K562 (cell line): ENCODE measurements around the gene TMEM72. TPM values are rescaled to one million over a fixed set of nuclear protein-coding genes. Genes with fewer than 3 reads are reported as not detected.
A peak's percentile ranks its signal among the peaks of the same experiment; 100 is the strongest.

Experiments
- ATAC-seq: fragments of 200-7000 bp; cut with Tn5 transposase; 3 replicates; pipeline ENCODE4 v1.9.1; 2020; ENCODE audit warnings: moderate library complexity
- BruUV-seq: library from RNA; stranded (reverse); fragments of 400-500 nt; replicated peaks from 2 replicates; lab custom pipeline; 2021; lab: Mats Ljungman, UMichigan
- CTCF ChIA-PET: fragments of 300-600 bp; formaldehyde crosslinking; extraction: SDS; loops from one replicate; lab custom pipeline; 2021; ENCODE audit warnings: low intra/inter-chr PET ratio; lab: Yijun Ruan, JAX
- POLR2A ChIA-PET: fragments of 300-600, 350-650 bp; sonication (Branson Sonifier 250); formaldehyde crosslinking; extraction: SDS; loops from one replicate; lab custom pipeline; 2021; ENCODE audit warnings: antibody characterized with exemption, inconsistent platforms; lab: Yijun Ruan, JAX
- DNase-seq, 4 experiments: peaks; one replicate each; pipeline versions ENCODE4 v3.0.0 to v3.0.0-alpha.2; 2011 to 2018; ENCODE audit warnings: low spot score in 3 of 4, mixed read lengths in 3 of 4; ENCODE audit errors: extremely low read depth in 1 of 4
- FAIRE-seq: peaks from 2 replicates; lab custom pipeline; 2011; peaks lifted over from hg19 to GRCh38; lab: Jason Lieb, UNC
- H2AFZ ChIP-seq: 2 replicates; pipeline ENCODE4 v1.6.0; 2011; ENCODE audit warnings: low read depth, low read length, control low read depth, inconsistent platforms
- H3K27ac ChIP-seq: fragments of 200-600 bp; 3 replicates; pipeline ENCODE4 v1.8.0; 2011; ENCODE audit warnings: low read depth, mild to moderate bottlenecking, control low read depth, inconsistent platforms, low read length, moderate library complexity, mixed read lengths; ENCODE audit errors: extremely low read depth
- H3K27me3 ChIP-seq, 2 experiments: fragments of 300-600 bp in 1 of 2; 2 replicates in 1 of 2; 3 replicates in 1 of 2; pipeline versions ENCODE4 v1.6.0 to v1.8.0; 2011; ENCODE audit warnings: inconsistent platforms in 2 of 2, low read length in 2 of 2, mild to moderate bottlenecking in 1 of 2, mixed read lengths in 1 of 2, moderate library complexity in 1 of 2; ENCODE audit not compliant: control insufficient read depth in 2 of 2, insufficient read depth in 2 of 2
- H3K36me3 ChIP-seq: fragments of 300-600 bp; 3 replicates; pipeline ENCODE4 v1.8.0; 2011; ENCODE audit warnings: mild to moderate bottlenecking, low read length, inconsistent platforms; ENCODE audit not compliant: control insufficient read depth, insufficient read depth
- H3K4me1 ChIP-seq, 2 experiments: fragments of 200-600 bp in 1 of 2; replicated peaks in 1 of 2; 2 replicates in 1 of 2; 3 replicates in 1 of 2; pipeline versions ENCODE4 v1.5.1 to v1.8.0; 2011; ENCODE audit warnings: inconsistent platforms in 2 of 2, low read length in 2 of 2, mild to moderate bottlenecking in 1 of 2, mixed read lengths in 1 of 2, moderate library complexity in 1 of 2; ENCODE audit not compliant: control insufficient read depth in 2 of 2, insufficient read depth in 2 of 2
- H3K4me2 ChIP-seq: 2 replicates; pipeline ENCODE4 v1.6.1; 2011; ENCODE audit warnings: low read length, control low read depth, inconsistent platforms, mixed read lengths; ENCODE audit not compliant: insufficient read depth
- H3K4me3 ChIP-seq: fragments of 200-600 bp; sonication (generic), shearing (Covaris generic); 2 replicates; pipeline ENCODE4 v1.5.1; 2016; ENCODE audit warnings: control low read depth, inconsistent platforms
- H3K79me2 ChIP-seq: fragments of 200-600 bp; 3 replicates; pipeline ENCODE4 v1.8.0; 2011; ENCODE audit warnings: low read length, inconsistent platforms; ENCODE audit not compliant: control insufficient read depth, insufficient read depth
- H3K9ac ChIP-seq, 2 experiments: 2 replicates each; pipeline versions ENCODE4 v1.6.0 to v1.6.1; 2011; ENCODE audit warnings: low read depth in 2 of 2, low read length in 2 of 2, control low read depth in 1 of 2, inconsistent platforms in 1 of 2, mild to moderate bottlenecking in 1 of 2, mixed read lengths in 1 of 2; ENCODE audit not compliant: insufficient read depth in 1 of 2
- H3K9me1 ChIP-seq: one replicate; pipeline ENCODE4 v1.6.0; 2011; ENCODE audit warnings: inconsistent platforms, mild to moderate bottlenecking, low read length, moderate library complexity; ENCODE audit not compliant: control insufficient read depth, insufficient read depth
- H3K9me3 ChIP-seq: replicated peaks from 2 replicates; pipeline ENCODE4 v1.5.1; 2011; ENCODE audit warnings: low read depth, low read length, inconsistent platforms; ENCODE audit not compliant: control insufficient read depth, insufficient read depth
- H4K20me1 ChIP-seq: replicated peaks from 2 replicates; pipeline ENCODE4 v1.6.1; 2011; ENCODE audit warnings: low read length, inconsistent platforms, mixed read lengths; ENCODE audit not compliant: control insufficient read depth, insufficient read depth
- WGBS: fragments of 100-300 bp; shearing (Covaris generic); methylation state at CpG from one replicate; pipeline ENCODE4 v1.1.6; 2016; ENCODE audit warnings: low coverage, mixed read lengths; ENCODE audit not compliant: insufficient coverage; ENCODE audit errors: missing lambda C conversion rate; 5-methylcytosine and 5-hydroxymethylcytosine counted together
- in situ Hi-C: fragments of 300-500 bp; cut with MboI; formaldehyde crosslinking; loops from 4 replicates; pipeline ENCODE4 v1.15.0; 2018; ENCODE audit warnings: inconsistent platforms, mixed read lengths
- intact Hi-C: fragments of 100-400 bp; cut with micrococcal nuclease; formaldehyde crosslinking; loops from 2 replicates; pipeline ENCODE4 v1.14.2; 2022
- polyA plus RNA-seq, 8 experiments: library from polyadenylated mRNA; depleted of rRNA in 4 of 8; stranded (reverse) in 5 of 8; unstranded in 3 of 8; fragments of >200 nt; fragmentation: Nextera tagmentation in 2 of 8; fragmentation: Illumina TruSeq in 1 of 8; extraction: Ambion mirVana in 2 of 8; extraction: Trizol in 1 of 8; gene quantifications; 2 replicates each; pipeline versions ENCODE4 v1.2.1 to v1.2.3, GENCODE V29; 2011 to 2014; ENCODE audit warnings: inconsistent platforms in 1 of 8, missing spikeins in 1 of 8
- total RNA-seq, 7 experiments: library from RNA; depleted of rRNA in 6 of 7; stranded (reverse); fragments of >200 nt in 6 of 7; fragmentation: Illumina TruSeq in 2 of 7; extraction: Trizol in 2 of 7; gene quantifications; 2 replicates each; pipeline versions ENCODE4 v1.2.1 to v1.2.3, GENCODE V29; 2011 to 2021; ENCODE audit warnings: low replicate concordance in 1 of 7
- TF ChIP-seq, protein P1 (sequence below): sonication (generic); formaldehyde crosslinking; IDR thresholded peaks from 2 replicates; pipeline ENCODE4 v1.8.0; 2022; ENCODE audit warnings: mild to moderate bottlenecking, missing genetic modification reagents

Gene TMEM72
- total and polyA plus RNA-seq, 9 of the 15 experiments (the other 6 are each of a cell fraction or from before 2014, with no cell fraction given) = not detected

DNA sequence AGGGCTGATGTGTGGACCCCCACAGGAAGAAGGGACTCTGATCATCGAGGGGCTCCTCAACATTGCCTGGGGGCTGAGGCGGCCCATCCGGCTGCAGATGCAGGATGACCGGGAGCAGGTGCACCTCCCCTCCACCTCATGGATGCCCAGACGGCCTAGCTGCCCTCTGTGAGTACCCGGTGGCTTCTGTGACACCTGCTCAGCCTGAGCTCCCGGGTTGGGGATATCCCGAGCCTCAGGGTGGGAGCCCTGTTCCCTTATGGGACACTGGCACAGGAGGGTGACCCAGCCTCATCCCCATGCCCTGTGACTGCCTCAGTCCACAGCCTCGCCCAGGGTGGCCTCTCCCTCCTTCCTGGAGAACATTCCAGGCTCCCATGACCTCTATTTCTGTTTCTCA lies 71.4 kb downstream of the TMEM72 start:
- FAIRE-seq (no peak), ATAC-seq (no peak), DNase-seq (no peak)
- H3K4me2 ChIP-seq = no peak overlapping the region
- no peaks in the 10 kb centered on the region for H3K9me1 ChIP-seq
- peaks cover 2 to 18% of the 10 kb centered on the region in 2 experiments; a peak in 3 of 5 replicates for H3K27me3 ChIP-seq
- no peak overlapping the region for H3K27ac ChIP-seq
- H3K36me3 ChIP-seq = no peaks in the 10 kb centered on the region
- H3K4me1 ChIP-seq = peaks cover 44 to 50% of the 10 kb centered on the region in 2 experiments
- in situ Hi-C loops = no loop called here
- H3K4me3 ChIP-seq = no peak overlapping the region
- TF ChIP-seq, protein P1, sequence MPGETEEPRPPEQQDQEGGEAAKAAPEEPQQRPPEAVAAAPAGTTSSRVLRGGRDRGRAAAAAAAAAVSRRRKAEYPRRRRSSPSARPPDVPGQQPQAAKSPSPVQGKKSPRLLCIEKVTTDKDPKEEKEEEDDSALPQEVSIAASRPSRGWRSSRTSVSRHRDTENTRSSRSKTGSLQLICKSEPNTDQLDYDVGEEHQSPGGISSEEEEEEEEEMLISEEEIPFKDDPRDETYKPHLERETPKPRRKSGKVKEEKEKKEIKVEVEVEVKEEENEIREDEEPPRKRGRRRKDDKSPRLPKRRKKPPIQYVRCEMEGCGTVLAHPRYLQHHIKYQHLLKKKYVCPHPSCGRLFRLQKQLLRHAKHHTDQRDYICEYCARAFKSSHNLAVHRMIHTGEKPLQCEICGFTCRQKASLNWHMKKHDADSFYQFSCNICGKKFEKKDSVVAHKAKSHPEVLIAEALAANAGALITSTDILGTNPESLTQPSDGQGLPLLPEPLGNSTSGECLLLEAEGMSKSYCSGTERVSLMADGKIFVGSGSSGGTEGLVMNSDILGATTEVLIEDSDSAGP (CRISPR knock-in tag) = no peak
- TF ChIP-seq, all 486 proteins: peak for 0
- H2AFZ ChIP-seq = no peak overlapping the region
- ChIA-PET CTCF (no interaction called here), POLR2A (interaction anchor here (0.5 kb wide), 1 partner anchor 556 kb away, joined by 3 read pairs; no protein-coding TSS in a partner anchor)
- 17% methylated on average over 9 of the region's 9 CpGs for WGBS
- no peaks in the 10 kb centered on the region for H4K20me1 ChIP-seq
- no peaks in the 10 kb centered on the region for H3K9me3 ChIP-seq
- peak overlapping the region in 1 of 2 experiments; percentile 23; a peak in 1 of 4 replicates for H3K9ac ChIP-seq
- BruUV-seq = no TSS peak
- no peaks in the 10 kb centered on the region for H3K79me2 ChIP-seq
- intact Hi-C loops = no loop called here
